PC-9 (cell line): ENCODE data around the gene BCL2. TPM values are rescaled to one million over a fixed set of nuclear protein-coding genes. Genes with fewer than 3 reads are reported as not detected.

Experiments
- BruUV-seq: library from RNA; stranded (reverse); fragments of 400-500 nt; replicated peaks from 2 replicates; lab custom pipeline; 2021; lab: Mats Ljungman, UMichigan
- CTCF ChIA-PET: fragments of 300-600 bp; sonication (Branson Sonifier 250); formaldehyde crosslinking; loops from one replicate; lab custom pipeline; 2022; ENCODE audit warnings: antibody characterized with exemption; lab: Charles Lee
- POLR2A ChIA-PET: fragments of 300-600 bp; sonication (Branson Sonifier 250); formaldehyde crosslinking; loops from one replicate; lab custom pipeline; 2022; ENCODE audit warnings: antibody characterized with exemption; ENCODE audit not compliant: unreplicated experiment; lab: Charles Lee
- DNase-seq, 2 experiments: peaks; one replicate each; pipeline versions ENCODE4 v3.0.0 to v3.0.0-alpha.2; 2015 to 2022; ENCODE audit warnings: mixed read lengths in 1 of 2
- H2AFZ ChIP-seq: fragments of 200-600 bp; sonication (generic); 2 replicates; pipeline ENCODE4 v1.8.1; 2017; ENCODE audit warnings: antibody characterized with exemption
- H3F3A ChIP-seq: fragments of 200-600 bp; sonication (generic); 2 replicates; pipeline ENCODE4 v1.8.1; 2017; ENCODE audit warnings: antibody characterized with exemption, mild to moderate bottlenecking, low read depth; ENCODE audit not compliant: insufficient read depth
- H3K27ac ChIP-seq: fragments of 200-600 bp; sonication (generic); 2 replicates; pipeline ENCODE4 v1.6.1; 2016; ENCODE audit warnings: mixed run types
- H3K27me3 ChIP-seq: fragments of 200-600 bp; sonication (generic); 2 replicates; pipeline ENCODE4 v1.6.1; 2016; ENCODE audit warnings: low read depth, mixed run types; ENCODE audit not compliant: insufficient read depth
- H3K36me3 ChIP-seq: fragments of 200-600 bp; sonication (generic); 2 replicates; pipeline ENCODE4 v1.6.1; 2016; ENCODE audit warnings: low read depth, mixed run types
- H3K4me1 ChIP-seq: fragments of 200-600 bp; sonication (generic); replicated peaks from 2 replicates; pipeline ENCODE4 v1.6.1; 2016; ENCODE audit warnings: mixed run types; ENCODE audit not compliant: insufficient read depth
- H3K4me2 ChIP-seq: fragments of 200-600 bp; sonication (generic); 2 replicates; pipeline ENCODE4 v1.6.1; 2017; ENCODE audit warnings: mixed run types
- H3K4me3 ChIP-seq: fragments of 200-600 bp; sonication (generic); 2 replicates; pipeline ENCODE4 v1.6.1; 2016; ENCODE audit warnings: mixed run types
- H3K79me2 ChIP-seq: fragments of 200-600 bp; sonication (generic); 2 replicates; pipeline ENCODE4 v1.6.1; 2017; ENCODE audit warnings: low read depth, mixed run types
- H3K9me2 ChIP-seq: fragments of 200-600 bp; sonication (generic); 2 replicates; pipeline ENCODE4 v1.8.1; 2017; ENCODE audit warnings: mild to moderate bottlenecking; ENCODE audit not compliant: insufficient read depth
- H3K9me3 ChIP-seq: fragments of 200-600 bp; sonication (generic); 2 replicates; pipeline ENCODE4 v1.8.1; 2016; ENCODE audit warnings: low read depth; ENCODE audit not compliant: insufficient read depth
- H4K20me1 ChIP-seq: fragments of 200-600 bp; sonication (generic); 2 replicates; pipeline ENCODE4 v1.8.1; 2017; ENCODE audit not compliant: insufficient read depth
- CTCF ChIP-seq: fragments of 200-600 bp; sonication (generic); conservative IDR thresholded peaks from 2 replicates; pipeline ENCODE4 v1.6.1; 2017; ENCODE audit warnings: mixed run types, antibody characterized with exemption, mild to moderate bottlenecking, moderate library complexity
- EZH2 ChIP-seq: fragments of 200-600 bp; sonication (generic); IDR thresholded peaks from 2 replicates; pipeline ENCODE4 v1.8.0; 2017; ENCODE audit warnings: antibody characterized with exemption, low read depth
- intact Hi-C: fragments of 100-400 bp; cut with micrococcal nuclease; formaldehyde crosslinking; loops from one replicate; pipeline ENCODE4 v1.10.0; 2022; ENCODE audit not compliant: unreplicated experiment
- total RNA-seq: library from RNA; stranded (reverse); gene quantifications from 2 replicates; pipeline ENCODE4 v1.2.3, GENCODE V29; 2021

BCL2 gene
- total RNA-seq, 1 experiment from 2014 or later, result 2.0 TPM

- H3K9me2 ChIP-seq, result no peaks in the 10 kb centered on the region
- H3K4me3 ChIP-seq, result no peak overlapping the region
- CTCF ChIA-PET, result no interaction called here
- H3K27me3 ChIP-seq, result no peaks in the 10 kb centered on the region
- POLR2A ChIA-PET, result no interaction called here
- H4K20me1 ChIP-seq, result no peaks in the 10 kb centered on the region
- intact Hi-C loops, result no loop called here
- DNase-seq, result no peak
- BruUV-seq, result no TSS peak
- H2AFZ ChIP-seq, result no peak overlapping the region
- TF ChIP-seq CTCF (no peak), EZH2 (no peak)
- H3K4me1 ChIP-seq, result peaks cover 12% of the 10 kb centered on the region
- H3K79me2 ChIP-seq, result no peaks in the 10 kb centered on the region
- no peaks in the 10 kb centered on the region for H3K9me3 ChIP-seq
- H3F3A ChIP-seq, result no peaks in the 10 kb centered on the region
- H3K4me2 ChIP-seq, result no peak overlapping the region
- H3K36me3 ChIP-seq, result no peaks in the 10 kb centered on the region
- H3K27ac ChIP-seq, result no peak overlapping the region
Measured at GRCh38 chr18:63166142-63166541, 153.4 kb downstream of the BCL2 start.

- Histone ChIP-seq H3K4me1 (peaks cover 14% of the 10 kb centered on the region), H3K4me3 (no peak overlapping the region), H4K20me1 (no peaks in the 10 kb centered on the region), H3K27ac (no peak overlapping the region), H3K79me2 (no peaks in the 10 kb centered on the region), H3K9me2 (no peaks in the 10 kb centered on the region), H3F3A (no peaks in the 10 kb centered on the region), H3K4me2 (no peak overlapping the region), H3K9me3 (no peaks in the 10 kb centered on the region), H3K36me3 (no peaks in the 10 kb centered on the region), H3K27me3 (no peaks in the 10 kb centered on the region), H2AFZ (no peak overlapping the region)
- TF ChIP-seq EZH2, result no peak
- no peak for TF ChIP-seq CTCF
- intact Hi-C loops, result no loop called here
- no TSS peak for BruUV-seq
- ChIA-PET CTCF (no interaction called here), POLR2A (no interaction called here)
- DNase-seq, result no peak
Measured at GRCh38 chr18:63164396-63164795, 155.2 kb downstream of the BCL2 start.

- no peak for DNase-seq
- H3K36me3 ChIP-seq, result no peaks in the 10 kb centered on the region
- intact Hi-C loops, result no loop called here
- H3K9me3 ChIP-seq, result no peaks in the 10 kb centered on the region
- H4K20me1 ChIP-seq, result no peaks in the 10 kb centered on the region
- no peaks in the 10 kb centered on the region for H3K79me2 ChIP-seq
- peak overlapping the region; percentile 57; the same call in 1 of the 2 replicates for H3K4me2 ChIP-seq
- H3K4me3 ChIP-seq, result no peak overlapping the region
- no peaks in the 10 kb centered on the region for H3K27me3 ChIP-seq
- TF ChIP-seq EZH2 (no peak), CTCF (no peak)
- BruUV-seq, result no TSS peak
- no peaks in the 10 kb centered on the region for H3F3A ChIP-seq
- ChIA-PET POLR2A (no interaction called here), CTCF (no interaction called here)
- H2AFZ ChIP-seq, result no peak overlapping the region
- H3K9me2 ChIP-seq, result no peaks in the 10 kb centered on the region
- peaks cover 14% of the 10 kb centered on the region for H3K4me1 ChIP-seq
- H3K27ac ChIP-seq, result no peak overlapping the region
Measured at GRCh38 chr18:63162271-63163014, 157.1 kb downstream of the BCL2 start.
